Middle frontal gyrus (tissue), 1 donor: ENCODE results near the gene ZNF827.
A peak's percentile ranks its signal among the peaks of the same experiment; 100 is the strongest.

Experiments
- DNase-seq: peaks from one replicate; pipeline ENCODE4 v3.0.0-alpha.2; 2015; ENCODE audit warnings: low spot score; ENCODE audit errors: extremely low spot score

The ZNF827 gene

GRCh38 chr4:145938618-145939440 is at the start of gene ZNF827:
ZNF827 (minus strand) TSS chr4:145938823; CDS start chr4:145938407, 416 bp downstream.
- no peak for DNase-seq

- DNase-seq = no peak
Observed at GRCh38 chr4:145984563-145984962, 45.9 kb upstream of the ZNF827 start.

GRCh38 chr4:145982791-145983190 is 44.2 kb upstream of the ZNF827 start:
- no peak for DNase-seq

- DNase-seq = no peak
Observed at GRCh38 chr4:145979160-145979559, 40.5 kb upstream of the ZNF827 start.

- no peak for DNase-seq
Observed at GRCh38 chr4:145976680-145977079, 38.1 kb upstream of the ZNF827 start.

DNA sequence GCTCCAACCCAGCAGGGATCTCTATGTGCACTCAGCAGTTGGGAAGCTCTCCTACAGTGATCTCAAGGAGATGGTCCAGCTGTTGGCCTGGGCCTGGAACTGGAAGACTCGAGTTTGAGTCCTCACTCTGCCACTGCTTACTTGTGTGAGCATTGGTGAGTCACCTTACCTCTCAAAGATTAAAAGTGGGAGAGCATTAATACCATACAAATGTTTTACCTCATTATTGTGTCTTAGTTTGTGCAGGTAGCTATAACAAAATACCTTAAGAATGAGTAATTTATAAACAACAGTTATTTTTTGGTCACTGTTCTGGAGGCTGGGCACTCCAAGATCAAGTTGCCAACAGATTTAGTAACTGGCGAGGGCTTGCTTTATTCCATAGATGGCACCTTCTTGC is 21.4 kb upstream of the ZNF827 start:
- no peak for DNase-seq

- no peak for DNase-seq
Observed at GRCh38 chr4:145957302-145957701, 18.7 kb upstream of the ZNF827 start.

GRCh38 chr4:145956288-145956890 is 17.8 kb upstream of the ZNF827 start:
- no peak for DNase-seq

DNA sequence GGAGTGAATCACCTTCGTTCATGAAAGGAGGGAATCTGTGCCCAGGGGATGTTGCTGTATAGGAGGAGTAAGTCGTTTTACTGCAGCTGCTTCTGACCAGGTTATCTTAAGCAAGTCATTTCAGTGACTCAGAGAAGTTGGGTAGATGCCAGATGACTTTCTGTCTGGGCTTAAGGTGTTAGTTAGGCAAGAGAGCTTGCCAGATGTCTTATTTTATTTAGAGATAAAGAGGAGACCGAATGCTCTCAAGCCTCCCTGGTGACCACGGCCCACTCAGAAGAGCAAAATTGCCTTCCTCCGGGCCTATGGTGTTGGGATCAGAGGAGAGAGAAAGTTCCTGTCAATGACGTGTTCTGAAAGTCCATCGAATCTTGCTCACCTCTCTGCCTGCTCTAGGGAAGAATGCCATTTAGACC is 16.3 kb upstream of the ZNF827 start:
- DNase-seq = no peak

DNA sequence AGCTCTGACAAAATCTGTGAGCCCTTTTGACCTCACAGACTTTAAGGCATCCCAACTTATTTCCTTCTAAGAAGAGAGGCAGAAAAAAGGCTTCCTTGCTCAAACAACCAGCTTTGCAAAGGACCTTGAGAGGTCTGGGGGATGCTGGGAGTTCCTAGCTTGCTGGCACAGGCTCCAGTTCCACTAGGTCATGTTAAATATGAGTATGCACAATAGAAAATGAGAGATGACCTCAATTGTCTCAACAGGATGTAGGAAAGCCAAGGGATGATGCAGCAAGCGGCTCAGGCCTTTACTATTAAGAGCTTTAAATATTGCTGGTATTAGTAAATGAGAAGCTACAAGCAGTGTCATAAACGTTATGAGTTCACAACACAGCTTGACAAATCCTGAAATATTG is 13.3 kb upstream of the ZNF827 start:
- no peak for DNase-seq

GRCh38 chr4:145945431-145946155 is 7.0 kb upstream of the ZNF827 start:
- DNase-seq = no peak

DNA sequence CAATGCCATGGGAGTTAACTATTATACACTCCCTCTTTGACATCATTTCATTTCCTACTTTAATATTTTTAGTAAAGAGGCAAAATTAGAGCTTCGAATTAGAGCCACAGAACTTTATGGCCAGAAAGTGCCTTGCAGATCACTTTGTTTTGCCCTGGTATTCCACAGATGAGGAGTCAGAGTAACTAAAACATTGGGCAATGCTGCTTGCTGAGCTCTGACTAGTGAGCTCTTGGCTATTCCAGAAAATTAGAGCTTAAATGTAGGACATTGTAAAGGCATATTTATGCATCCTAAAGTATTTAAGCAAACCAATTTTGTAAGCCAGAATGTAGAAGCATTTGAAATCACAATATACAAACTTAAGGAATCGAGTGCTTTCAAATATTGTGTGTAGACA is 6.3 kb upstream of the ZNF827 start:
- no peak for DNase-seq

DNA sequence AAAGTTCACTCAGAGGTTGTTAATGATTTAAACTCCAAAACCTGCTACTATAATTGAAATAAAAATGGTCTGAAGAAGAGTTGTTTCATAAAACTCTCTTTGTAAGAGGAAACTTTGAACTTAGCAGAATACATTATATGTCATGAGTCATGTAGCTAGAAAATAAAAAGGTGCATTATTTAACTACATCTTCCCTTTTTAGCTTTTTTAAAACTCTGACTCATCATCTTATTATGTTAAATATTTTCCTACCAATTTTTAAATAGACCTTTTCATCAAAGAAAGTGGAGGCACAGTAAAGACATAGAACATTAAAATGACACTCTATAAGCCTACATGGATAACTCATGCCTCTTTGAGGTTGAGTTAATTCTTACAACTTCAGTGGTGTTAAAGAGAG is 1.2 kb upstream of the ZNF827 start:
- DNase-seq = no peak

DNA sequence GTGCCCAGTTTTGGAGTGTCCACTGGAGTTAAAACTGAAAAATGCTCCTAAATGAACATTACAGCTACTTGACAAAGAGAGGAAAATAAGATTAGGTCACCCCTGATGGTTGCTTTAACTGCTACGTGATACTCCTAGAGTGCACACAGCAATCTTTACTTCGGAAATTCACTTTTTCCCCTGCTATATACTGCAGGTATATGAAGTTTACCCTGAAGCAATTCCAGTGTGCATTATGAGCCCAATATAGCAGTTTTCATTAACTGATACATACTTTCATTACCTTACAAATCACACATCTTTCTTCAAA is 773 bp upstream of the ZNF827 start:
- DNase-seq = no peak

- no peak for DNase-seq
Observed at GRCh38 chr4:145937971-145938611, 532 bp downstream of the ZNF827 start.

GRCh38 chr4:145936997-145937901 is 1.4 kb downstream of the ZNF827 start:
- DNase-seq = no peak

GRCh38 chr4:145936142-145936996 is 2.3 kb downstream of the ZNF827 start:
- DNase-seq = peak; percentile 57

DNA sequence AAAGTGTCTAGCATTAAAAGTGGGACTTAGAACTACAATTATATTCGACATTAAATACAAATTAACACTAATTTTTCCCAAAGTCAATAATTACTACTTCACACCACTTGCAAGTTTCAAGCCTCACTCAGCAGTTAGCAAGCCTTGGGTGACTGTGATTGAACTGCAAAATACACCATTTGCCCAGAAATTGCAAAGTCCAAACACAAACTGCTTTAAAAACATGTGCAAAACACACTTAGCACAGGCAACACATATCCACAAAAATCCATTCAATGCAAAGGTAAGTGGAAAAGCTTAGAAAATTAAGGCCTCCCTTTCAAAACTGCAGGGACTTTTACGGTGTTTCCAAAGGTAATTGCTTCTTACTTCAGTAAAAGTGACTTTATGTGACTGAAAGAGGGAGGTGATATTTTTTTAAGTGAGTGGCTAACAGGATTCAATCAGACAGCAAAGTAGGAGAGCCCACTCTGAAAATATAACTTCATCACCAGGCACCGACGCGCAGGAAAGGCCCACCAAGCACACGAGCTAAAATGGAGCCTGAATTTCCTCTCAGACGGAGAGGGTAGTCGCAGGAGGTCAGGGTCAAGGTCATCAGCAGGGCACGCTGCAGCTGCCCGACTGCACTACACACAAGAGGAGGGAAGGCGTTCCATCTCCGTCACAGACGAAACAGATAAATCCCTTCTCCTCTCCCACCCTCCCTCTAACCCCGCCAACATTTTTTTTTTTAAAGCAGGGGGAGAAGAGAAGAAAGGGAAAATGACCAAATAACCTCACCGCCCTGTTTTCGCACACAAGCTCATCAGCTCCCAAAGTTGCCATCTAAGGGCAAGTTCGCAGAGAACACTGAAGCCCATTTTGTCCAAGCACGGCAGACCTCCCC is 3.1 kb downstream of the ZNF827 start:
- no peak for DNase-seq

DNA sequence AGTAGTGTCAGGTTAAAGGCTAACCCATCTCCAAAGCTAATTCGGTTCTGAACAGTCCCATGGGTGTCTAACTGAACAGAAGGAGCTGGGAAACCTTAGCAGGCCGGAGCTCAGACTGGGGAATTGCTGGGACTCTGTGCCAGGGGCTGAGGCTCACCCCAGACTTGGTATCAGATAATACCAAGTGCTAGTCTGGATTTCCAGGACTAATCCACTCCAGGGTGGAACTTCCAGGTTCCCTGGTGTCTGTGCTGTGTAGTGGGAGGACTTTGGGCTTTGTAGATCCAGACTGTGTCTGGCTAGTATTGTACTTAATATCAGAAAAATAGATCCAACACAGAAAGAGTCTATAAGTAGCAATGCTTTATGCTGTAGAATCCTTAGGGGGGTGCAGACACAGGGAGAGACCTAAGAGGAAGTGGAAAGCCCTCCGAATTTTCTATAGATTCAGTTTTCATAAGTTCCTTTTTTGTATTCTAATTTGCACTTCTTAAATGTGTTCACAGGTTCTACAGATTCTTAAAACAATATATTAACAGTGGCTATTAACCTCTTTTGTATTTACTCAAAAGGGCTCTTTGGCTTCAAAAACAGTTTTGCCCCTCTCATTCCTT is 4.1 kb downstream of the ZNF827 start:
- no peak for DNase-seq
